HL-60 (cell line): Measurements from ENCODE around the gene WDR5.

Source experiments
- DNase-seq, 2 experiments: peaks; one replicate each; pipeline ENCODE4 v3.0.0-alpha.2; 2010 to 2020; ENCODE audit warnings: low read depth in 1 of 2, low spot score in 1 of 2
- H3K27ac ChIP-seq: fragments of 250-450 bp; sonication (Bioruptor Pico); replicated peaks from 2 replicates; pipeline ENCODE4 v1.5.1; 2020; ENCODE audit warnings: mild to moderate bottlenecking, moderate library complexity
- H3K27me3 ChIP-seq: fragments of 250-450 bp; sonication (Bioruptor Pico); 2 replicates; pipeline ENCODE4 v1.5.1; 2021; ENCODE audit warnings: mild to moderate bottlenecking, moderate library complexity; ENCODE audit not compliant: insufficient read depth, poor library complexity, severe bottlenecking
- H3K4me3 ChIP-seq: replicated peaks from 2 replicates; pipeline ENCODE4 v1.5.1; 2011; ENCODE audit warnings: mild to moderate bottlenecking, control low read depth, low read length; ENCODE audit not compliant: insufficient read depth
- GABPA ChIP-seq: IDR thresholded peaks from 2 replicates; pipeline ENCODE4 v1.6.1; 2012; ENCODE audit warnings: low read depth
- POLR2AphosphoS5 ChIP-seq: IDR thresholded peaks from 2 replicates; pipeline ENCODE4 v1.6.1; 2012; ENCODE audit warnings: low read depth
- SPI1 ChIP-seq: IDR thresholded peaks from 2 replicates; pipeline ENCODE4 v1.6.1; 2012; ENCODE audit warnings: low read depth, mild to moderate bottlenecking, borderline replicate concordance
- TF ChIP-seq, protein P1 (sequence below): IDR thresholded peaks from 2 replicates; pipeline ENCODE4 v1.6.1; 2012; ENCODE audit warnings: low read depth; ENCODE audit not compliant: insufficient replicate concordance
- TF ChIP-seq, protein P2 (sequence below): IDR thresholded peaks from one replicate; pipeline ENCODE4 v1.5.1; 2011; ENCODE audit warnings: low read length, control low read depth, inconsistent platforms; ENCODE audit not compliant: insufficient read depth

Gene WDR5

DNA sequence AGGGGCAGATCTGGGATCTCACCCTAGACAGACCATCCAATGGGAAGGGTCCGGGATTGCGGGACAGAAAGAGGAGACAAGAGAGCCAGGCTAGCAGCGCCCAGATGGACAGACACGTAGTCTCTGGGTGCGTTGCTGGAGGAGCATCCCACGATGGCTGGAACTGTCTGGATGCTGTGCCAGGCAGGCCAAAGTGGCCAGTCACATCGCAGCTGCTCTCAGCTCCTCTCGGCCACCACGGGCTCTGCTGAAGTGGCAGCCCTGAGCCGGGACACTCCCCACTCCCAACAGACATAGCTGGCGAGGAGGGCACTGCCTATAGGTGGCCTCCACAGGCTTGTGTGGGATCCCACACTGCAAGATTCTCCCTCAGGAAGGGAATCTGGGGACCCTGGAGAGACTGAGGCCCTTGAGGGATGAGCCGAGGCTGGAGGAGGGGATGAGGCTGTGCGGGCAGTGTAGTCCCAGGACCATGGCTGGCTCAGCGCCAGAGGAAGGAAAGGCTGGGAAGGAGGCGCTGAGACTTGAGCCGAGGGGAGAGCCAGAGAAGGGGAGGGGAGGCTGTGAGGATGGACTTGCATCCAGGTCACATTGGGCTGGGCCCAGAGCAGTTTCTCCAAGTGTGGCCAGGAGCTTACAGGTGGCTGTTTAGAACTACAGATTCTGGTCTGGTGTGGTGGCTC is 10.3 kb upstream of the WDR5 start:
- TF ChIP-seq POLR2AphosphoS5, result no peak
- TF ChIP-seq, protein P1, sequence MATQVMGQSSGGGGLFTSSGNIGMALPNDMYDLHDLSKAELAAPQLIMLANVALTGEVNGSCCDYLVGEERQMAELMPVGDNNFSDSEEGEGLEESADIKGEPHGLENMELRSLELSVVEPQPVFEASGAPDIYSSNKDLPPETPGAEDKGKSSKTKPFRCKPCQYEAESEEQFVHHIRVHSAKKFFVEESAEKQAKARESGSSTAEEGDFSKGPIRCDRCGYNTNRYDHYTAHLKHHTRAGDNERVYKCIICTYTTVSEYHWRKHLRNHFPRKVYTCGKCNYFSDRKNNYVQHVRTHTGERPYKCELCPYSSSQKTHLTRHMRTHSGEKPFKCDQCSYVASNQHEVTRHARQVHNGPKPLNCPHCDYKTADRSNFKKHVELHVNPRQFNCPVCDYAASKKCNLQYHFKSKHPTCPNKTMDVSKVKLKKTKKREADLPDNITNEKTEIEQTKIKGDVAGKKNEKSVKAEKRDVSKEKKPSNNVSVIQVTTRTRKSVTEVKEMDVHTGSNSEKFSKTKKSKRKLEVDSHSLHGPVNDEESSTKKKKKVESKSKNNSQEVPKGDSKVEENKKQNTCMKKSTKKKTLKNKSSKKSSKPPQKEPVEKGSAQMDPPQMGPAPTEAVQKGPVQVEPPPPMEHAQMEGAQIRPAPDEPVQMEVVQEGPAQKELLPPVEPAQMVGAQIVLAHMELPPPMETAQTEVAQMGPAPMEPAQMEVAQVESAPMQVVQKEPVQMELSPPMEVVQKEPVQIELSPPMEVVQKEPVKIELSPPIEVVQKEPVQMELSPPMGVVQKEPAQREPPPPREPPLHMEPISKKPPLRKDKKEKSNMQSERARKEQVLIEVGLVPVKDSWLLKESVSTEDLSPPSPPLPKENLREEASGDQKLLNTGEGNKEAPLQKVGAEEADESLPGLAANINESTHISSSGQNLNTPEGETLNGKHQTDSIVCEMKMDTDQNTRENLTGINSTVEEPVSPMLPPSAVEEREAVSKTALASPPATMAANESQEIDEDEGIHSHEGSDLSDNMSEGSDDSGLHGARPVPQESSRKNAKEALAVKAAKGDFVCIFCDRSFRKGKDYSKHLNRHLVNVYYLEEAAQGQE, result no peak
- TF ChIP-seq SPI1, result no peak
- TF ChIP-seq GABPA, result no peak
- TF ChIP-seq, protein P2, sequence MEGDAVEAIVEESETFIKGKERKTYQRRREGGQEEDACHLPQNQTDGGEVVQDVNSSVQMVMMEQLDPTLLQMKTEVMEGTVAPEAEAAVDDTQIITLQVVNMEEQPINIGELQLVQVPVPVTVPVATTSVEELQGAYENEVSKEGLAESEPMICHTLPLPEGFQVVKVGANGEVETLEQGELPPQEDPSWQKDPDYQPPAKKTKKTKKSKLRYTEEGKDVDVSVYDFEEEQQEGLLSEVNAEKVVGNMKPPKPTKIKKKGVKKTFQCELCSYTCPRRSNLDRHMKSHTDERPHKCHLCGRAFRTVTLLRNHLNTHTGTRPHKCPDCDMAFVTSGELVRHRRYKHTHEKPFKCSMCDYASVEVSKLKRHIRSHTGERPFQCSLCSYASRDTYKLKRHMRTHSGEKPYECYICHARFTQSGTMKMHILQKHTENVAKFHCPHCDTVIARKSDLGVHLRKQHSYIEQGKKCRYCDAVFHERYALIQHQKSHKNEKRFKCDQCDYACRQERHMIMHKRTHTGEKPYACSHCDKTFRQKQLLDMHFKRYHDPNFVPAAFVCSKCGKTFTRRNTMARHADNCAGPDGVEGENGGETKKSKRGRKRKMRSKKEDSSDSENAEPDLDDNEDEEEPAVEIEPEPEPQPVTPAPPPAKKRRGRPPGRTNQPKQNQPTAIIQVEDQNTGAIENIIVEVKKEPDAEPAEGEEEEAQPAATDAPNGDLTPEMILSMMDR, result no peak
- Histone ChIP-seq H3K27me3 (no peaks in the 10 kb centered on the region), H3K4me3 (no peak overlapping the region), H3K27ac (no peak overlapping the region)
- no peak for DNase-seq

DNA sequence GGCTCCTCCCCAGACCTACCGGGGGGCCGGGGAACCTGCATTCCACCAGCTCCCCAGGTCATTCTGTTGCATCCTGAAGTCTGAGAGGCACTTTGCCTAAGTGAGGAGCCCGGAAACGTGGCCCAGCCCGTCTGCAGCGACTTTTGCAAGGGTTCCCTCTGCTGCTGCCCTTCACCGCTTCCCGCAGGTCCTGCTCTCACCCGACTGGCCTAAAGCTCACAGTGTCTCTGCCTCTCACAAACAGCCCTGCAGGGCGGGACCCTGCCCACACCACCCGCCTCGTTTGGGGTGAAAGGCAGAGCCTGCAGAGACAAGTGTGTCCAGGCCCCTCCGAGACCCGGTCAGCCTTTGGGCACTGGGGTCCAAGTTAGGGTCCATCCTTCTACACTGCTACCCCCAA is 9.5 kb upstream of the WDR5 start:
- no peak for DNase-seq
- H3K27ac ChIP-seq, result no peak overlapping the region
- no peaks in the 10 kb centered on the region for H3K27me3 ChIP-seq
- no peak overlapping the region for H3K4me3 ChIP-seq
- no peak for TF ChIP-seq POLR2AphosphoS5

DNA sequence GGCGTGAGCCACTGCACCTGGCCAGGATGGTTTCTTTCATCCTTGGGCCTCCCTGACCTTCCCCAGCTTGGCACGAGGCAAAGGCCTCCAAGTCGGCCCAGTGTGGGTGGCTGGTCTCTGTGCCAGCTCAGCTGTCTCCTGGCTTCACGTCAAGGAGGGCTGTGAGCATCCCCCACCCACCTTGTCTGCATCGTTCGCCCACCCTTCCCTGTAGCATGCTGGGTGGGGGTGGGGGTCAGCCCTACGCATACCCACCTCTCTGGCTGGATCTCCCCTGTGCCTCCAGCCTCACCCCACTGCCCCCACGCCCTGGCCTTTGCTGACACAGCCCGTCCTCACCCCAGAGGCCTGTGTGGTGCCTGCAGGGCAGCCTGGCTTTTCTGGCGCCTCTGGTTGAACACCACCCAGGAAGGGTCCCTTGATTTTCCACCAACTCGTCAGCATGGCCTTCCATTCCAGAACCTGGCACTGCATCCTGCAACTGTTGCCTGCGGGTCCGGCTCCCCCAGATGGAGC is 8.8 kb upstream of the WDR5 start:
- no peak overlapping the region for H3K4me3 ChIP-seq
- H3K27me3 ChIP-seq, result no peaks in the 10 kb centered on the region
- no peak for DNase-seq
- no peak overlapping the region for H3K27ac ChIP-seq
- TF ChIP-seq, protein P2, result no peak
- no peak for TF ChIP-seq POLR2AphosphoS5
- TF ChIP-seq SPI1, result no peak
- TF ChIP-seq GABPA, result no peak
- TF ChIP-seq, protein P1, result no peak

DNA sequence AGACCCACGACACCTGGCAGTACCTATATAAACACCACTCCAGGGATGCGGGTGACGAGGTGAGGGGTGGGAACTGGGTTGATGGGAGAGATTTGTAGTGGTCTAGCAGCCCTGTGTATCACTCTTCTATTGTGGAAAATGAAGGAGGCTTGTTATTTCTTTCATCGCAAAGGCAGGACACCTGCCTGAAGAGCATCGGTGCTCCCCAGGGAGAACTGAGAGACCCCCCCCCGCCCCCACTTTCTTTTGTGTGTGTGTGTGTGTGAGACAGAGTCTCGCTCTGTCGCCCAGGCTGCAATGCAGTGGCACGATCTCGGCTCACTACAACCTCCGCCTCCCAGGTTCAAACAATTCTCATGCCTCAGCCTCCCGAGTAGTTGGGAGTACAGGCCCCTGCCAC is 8.3 kb upstream of the WDR5 start:
- no peak for DNase-seq
- no peak overlapping the region for H3K27ac ChIP-seq
- TF ChIP-seq, protein P1, result no peak
- no peak for TF ChIP-seq GABPA
- TF ChIP-seq POLR2AphosphoS5, result no peak
- TF ChIP-seq, protein P2, result no peak
- no peak for TF ChIP-seq SPI1
- H3K4me3 ChIP-seq, result no peak overlapping the region
- H3K27me3 ChIP-seq, result no peaks in the 10 kb centered on the region
